MM.1S (cell line): ENCODE data around the gene PDIA2.

Experiments used
- EZH2 ChIP-seq: fragments of 300-600 bp; sonication (generic); optimal IDR thresholded peaks from 2 replicates; pipeline ENCODE3; 2017; ENCODE audit warnings: low read depth, mild to moderate bottlenecking, antibody characterized with exemption, low read length, mixed read lengths
- TF ChIP-seq, protein P1 (sequence below): fragments of 300-600 bp; sonication (generic); IDR thresholded peaks from 2 replicates; pipeline ENCODE4 v1.5.1; 2016; ENCODE audit warnings: antibody characterized with exemption, low read length, mixed read lengths

DNA sequence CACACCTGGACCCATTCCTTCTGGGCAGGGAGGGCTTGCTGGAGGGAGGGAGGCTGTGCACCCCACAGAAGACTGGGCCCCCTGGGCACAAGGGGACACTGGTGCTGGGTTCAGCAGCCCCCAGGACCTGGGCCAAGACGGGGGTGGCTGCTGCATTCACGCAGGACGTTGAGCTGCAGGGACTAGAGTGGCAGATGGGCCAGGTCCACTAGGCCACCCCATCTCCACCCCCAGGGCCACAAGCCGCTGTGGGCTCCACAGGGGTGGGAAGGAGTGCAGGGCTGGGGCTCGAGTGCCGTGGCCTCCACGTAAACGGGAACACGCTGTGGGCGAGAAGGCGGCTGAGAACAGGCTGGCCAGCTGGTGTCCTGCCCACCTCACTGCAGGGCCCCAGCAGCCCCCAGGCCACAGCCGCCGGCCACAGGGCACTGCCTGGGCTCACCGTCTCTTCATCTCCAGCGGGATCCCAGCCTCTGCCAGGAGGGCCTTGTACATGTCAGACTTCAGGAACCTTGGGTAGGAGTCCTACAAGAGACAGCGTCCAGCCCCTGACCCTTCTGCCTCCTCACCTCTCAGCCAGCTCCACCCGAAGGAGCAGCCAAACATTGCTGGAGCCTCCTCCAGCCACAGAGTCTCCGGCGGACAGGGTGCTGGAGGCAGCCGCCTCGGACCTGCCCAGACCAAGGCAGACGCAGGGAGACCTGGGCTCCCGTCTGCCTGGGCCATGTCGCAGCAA lies 13.7 kb upstream of the PDIA2 start:
- TF ChIP-seq, protein P1, sequence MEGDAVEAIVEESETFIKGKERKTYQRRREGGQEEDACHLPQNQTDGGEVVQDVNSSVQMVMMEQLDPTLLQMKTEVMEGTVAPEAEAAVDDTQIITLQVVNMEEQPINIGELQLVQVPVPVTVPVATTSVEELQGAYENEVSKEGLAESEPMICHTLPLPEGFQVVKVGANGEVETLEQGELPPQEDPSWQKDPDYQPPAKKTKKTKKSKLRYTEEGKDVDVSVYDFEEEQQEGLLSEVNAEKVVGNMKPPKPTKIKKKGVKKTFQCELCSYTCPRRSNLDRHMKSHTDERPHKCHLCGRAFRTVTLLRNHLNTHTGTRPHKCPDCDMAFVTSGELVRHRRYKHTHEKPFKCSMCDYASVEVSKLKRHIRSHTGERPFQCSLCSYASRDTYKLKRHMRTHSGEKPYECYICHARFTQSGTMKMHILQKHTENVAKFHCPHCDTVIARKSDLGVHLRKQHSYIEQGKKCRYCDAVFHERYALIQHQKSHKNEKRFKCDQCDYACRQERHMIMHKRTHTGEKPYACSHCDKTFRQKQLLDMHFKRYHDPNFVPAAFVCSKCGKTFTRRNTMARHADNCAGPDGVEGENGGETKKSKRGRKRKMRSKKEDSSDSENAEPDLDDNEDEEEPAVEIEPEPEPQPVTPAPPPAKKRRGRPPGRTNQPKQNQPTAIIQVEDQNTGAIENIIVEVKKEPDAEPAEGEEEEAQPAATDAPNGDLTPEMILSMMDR: no peak
- no peak for TF ChIP-seq EZH2
